NCI-H2029 treated with DMSO at 0.1 percent for 48 hours (cell line): ENCODE data around the gene ADCY10.
A peak's percentile ranks its signal among the peaks of the same experiment; 100 is the strongest.
"Not testable (repeated sequence)": the region's sequence is repeated elsewhere in the genome, so short reads cannot be mapped to it uniquely, and the experiment has no call there.

Experiments used
- DNase-seq: peaks from one replicate; lab custom pipeline; 2025; lab: John Stamatoyannopoulos, UW

The ADCY10 gene

DNA sequence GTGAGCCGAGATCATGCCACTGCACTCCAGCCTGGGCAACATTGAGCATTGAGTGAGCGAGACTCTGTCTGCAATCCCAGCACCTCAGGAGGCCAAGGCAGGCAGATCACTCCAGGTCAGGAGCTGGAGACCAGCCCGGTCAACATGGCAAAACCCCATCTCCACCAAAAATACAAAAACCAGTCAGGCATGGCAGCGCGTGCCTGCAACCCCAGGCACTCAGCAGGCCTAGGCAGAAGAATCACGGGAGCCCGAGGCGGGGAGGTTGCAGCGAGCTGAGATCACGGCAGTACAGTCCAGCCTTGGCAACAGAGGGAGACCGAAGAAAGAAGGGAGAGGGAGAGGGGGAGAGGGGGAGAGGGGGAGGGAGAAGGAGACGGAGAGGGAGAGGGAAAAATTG, 107.3 kb downstream of the ADCY10 start:
- not testable (repeated sequence) for DNase-seq

DNA sequence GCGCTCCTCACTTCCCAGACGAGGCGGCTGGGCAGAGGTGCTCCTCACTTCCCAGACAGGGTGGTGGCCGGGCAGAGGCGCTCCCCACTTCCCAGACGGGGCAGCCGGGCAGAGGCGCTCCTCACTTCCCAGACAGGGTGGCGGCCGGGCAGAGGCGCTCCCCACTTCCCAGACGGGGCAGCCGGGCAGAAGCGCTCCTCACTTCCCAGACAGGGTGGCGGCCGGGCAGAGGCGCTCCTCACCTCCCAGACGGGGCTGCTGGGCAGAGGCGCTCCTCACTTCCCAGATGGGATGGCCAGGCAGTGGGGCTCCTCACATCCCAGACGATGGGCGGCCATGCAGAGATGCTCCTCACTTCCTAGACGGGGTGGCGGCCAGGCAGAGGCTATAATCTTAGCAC, 107.7 kb downstream of the ADCY10 start:
- DNase-seq, result not testable (repeated sequence)

DNA sequence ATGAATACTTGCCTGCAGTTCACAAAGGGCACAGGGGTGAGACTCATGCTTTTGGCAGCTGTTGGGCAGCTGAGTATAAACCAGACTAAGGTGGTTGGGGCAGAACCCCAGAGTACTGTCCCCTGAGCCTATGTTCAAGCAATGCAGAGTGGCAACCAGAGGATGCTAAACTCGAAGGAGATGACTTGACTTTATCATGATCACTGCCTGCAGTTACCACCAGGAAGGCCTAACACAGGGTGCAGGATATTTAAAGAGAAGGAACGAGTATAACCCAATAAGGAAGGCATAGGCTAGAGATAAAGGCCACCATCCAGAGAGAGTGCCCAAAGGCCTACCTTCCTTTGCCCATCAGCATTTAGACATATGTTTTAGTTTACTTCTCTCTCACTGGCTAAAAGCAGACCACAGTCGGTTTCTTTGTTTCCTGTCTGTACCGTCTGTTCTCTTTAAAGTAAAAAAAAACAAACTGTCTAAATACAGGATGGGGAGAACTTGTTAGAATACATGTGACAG, 108.8 kb downstream of the ADCY10 start:
- DNase-seq, result no peak

DNA sequence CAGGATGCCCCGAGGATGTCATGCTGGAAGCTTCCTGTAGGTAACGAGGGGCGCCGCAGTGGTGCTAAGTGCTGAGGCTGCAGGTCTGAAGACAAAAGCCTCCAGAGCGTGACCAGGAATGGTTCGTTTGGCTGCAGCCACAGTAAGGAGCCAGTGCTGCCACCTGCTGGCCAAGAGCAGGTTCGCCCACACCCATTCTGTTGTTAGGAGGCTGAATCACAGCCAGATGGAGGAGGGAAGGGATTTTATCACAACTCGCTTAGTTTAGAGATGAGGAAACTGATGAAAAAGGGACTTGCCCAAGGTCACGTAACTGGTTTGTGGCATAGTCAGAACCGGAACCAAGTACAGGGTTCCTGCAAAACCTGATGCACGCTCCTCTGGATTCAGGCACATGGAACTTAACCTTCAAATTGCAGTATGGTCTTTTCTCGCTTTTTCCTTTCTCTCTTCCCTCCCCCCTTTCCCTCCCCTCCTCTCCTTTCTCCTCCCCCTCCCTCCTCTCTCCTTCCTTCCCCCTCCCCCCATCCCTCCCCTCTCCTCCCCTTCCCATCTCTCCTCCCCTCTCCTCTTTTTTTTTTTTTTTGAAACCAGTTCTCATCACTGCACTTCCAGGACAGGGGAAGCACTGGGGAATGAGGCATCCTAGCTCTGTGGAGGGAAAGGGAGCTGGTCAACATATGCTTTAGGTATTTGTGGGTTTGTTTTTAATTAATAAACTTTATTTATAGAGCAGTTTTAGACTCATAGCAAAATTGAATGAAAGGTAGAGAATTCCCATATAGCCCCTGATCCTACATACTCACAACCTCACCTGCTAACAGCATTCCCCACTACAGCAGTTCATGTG, 110.4 kb downstream of the ADCY10 start:
- DNase-seq, result peak; percentile 48

GRCh38 chr1:167802235-167802634, 111.7 kb downstream of the ADCY10 start:
- DNase-seq, result no peak

- DNase-seq, result no peak
Observed at GRCh38 chr1:167800251-167800650, 113.7 kb downstream of the ADCY10 start.

DNA sequence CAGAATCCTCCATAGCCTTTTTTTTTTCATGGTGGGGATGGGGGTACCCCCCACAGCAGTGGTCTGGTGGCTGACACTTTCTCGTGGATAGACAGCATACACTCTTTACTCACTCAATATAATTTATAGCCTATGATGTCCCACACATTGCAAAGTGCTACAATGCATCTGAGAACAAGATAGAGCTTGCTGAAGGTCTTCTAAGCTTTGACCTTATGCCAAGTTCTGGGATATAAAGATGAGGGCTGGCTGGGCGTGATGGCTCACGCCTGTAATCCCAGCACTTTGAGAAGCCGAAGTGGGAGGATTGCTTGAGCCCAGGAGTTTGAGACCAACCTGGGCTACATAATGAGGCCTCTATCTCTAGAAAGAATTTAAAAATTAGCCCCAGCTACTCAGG, 114.2 kb downstream of the ADCY10 start:
- DNase-seq, result no peak

DNA sequence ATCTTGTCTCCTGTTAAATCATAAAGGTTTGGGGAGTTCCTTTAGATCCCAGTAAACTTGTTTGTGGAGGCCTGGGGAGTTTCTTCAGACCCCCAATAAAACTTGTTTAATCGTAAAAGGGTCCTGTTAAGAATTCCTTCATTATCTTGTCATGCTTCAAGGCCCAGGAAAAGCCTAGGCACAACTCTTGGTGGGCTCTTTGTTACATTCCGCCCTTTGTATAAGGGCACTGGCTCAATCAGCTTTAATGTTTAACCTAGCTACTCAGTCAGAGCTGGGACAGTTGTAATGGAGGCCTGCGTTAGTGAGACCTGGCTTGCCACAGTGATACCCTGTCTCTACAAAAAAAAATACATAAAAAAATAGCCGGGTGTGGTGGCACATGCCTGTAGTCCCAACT, 115.0 kb downstream of the ADCY10 start:
- DNase-seq, result no peak

GRCh38 chr1:167797015-167797414, 116.9 kb downstream of the ADCY10 start:
- DNase-seq, result no peak

DNA sequence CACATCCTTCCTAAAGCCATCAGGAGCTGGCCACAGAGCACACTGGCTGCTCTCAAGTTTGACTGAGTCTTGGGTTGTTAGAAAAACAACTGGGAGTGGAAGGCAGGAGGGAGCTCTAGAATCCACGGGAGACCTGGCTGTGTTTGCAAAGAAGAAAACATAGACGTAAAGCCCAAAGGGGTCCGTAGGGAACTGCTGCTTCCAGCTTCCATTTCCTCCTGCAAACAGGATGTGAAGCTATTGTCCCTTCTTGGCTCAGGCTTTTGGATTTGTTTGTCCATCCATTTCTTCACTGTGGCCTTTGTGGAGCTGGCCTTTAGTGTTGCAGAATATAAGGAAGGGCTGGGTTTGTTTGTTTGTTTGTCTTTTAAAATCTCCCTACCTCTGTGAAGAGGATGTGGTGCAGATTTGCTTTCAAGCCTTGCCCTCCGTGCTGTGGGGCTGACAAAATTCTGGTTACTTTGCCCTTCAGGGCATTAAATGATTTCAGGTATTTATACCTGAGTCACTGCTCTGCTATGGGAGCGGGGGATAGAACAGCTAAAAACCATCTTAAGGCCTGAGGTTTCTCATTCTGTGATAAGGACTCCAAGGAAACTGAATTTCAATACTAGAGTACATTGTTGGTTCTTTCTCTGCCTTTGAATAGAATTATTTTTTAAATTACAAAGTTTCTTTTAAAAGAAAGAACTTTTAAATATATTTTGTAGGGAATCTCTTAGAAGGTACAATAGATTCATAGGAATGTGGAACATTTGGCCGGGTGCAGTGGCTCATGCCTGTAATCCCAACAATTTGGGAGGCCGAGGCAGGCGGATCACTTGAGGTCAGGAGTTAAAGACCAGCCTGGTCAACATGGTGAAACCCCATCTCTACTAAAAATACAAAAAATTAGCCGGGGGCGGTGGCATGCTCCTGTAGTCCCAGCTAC, 117.9 kb downstream of the ADCY10 start:
- no peak for DNase-seq

- no peak for DNase-seq
Observed at GRCh38 chr1:167794043-167794442, 119.9 kb downstream of the ADCY10 start.

GRCh38 chr1:167792188-167792565, 121.8 kb downstream of the ADCY10 start:
- DNase-seq, result no peak

DNA sequence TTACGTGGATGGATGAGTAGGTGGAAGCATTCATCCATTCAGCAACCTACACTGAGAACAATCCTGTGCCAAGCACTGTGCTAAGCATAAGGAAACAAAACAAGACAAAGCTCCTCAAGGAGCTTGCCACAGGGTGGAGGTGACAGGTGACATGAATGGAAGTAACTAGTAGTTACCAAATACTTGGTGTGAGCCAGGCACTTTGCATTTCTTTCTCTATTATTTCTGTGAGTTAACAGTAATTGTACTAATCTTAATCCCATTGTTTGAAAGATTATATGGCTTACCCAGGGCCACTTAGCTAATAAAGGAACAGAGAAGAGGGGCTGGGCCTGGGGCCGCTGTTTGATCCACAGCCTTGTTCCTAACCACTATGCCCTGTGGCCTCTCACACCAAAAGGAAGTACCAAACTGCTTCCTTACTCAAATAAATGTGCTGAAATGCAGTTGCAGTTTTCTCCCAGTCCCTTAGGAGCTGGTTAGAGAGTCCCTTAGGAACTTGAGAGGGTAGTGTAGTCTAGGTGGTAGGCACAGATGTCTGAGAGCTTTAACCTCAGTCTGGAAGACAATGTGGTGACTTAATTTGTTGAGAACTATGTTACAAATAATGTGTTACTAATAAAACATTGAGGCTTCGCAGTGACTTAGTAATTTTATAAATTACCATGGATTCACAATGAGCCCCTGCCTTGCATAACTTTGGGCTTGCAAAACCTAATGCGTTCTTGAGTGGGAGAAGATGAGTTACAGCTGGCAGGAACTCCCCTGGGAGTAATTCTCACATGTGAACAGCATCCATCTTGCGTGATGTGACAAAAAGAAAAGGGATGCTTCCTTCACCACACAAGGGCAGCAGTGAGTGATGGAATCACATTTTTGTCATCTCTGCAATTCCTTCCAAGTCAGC, 122.4 kb downstream of the ADCY10 start:
- DNase-seq, result no peak

DNA sequence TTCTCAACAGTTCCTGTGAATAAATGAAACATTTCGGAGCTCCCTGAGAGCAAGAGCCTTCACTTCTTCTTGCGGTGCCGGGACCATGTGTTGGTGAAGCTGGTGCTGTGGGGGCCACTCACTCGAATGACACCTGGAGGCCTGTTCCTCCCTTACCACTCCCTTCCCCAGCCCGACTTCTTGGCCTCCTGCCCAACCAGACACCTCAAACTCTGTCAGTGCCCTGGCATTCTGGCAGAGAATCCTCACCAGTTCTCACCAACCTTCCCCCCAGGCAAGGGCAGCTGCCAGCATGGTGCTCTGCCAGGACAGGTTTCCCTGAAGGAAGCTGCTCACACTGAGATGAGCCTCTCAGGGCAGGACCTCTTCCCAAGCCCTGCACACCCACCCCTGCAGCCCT, 123.8 kb downstream of the ADCY10 start:
- DNase-seq, result no peak

DNA sequence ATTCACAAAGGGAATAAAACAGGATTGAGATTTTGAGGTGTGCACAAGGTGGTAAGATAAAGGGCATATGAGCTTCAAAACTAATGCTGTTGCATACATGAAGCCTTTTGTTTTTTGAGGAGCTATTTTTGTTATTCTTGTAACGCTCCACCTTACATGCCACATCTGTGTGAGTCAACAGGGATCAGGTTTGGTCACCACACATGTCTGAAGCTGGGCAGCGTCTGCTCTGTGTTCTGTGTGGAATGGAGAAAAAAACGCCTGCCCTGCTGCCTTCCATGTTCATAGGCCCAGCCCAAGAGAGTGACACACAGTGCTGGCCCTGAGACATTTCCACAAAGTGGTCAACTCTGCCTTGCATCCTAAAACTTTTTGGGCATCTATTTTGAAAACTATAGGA, 124.4 kb downstream of the ADCY10 start:
- no peak for DNase-seq

DNA sequence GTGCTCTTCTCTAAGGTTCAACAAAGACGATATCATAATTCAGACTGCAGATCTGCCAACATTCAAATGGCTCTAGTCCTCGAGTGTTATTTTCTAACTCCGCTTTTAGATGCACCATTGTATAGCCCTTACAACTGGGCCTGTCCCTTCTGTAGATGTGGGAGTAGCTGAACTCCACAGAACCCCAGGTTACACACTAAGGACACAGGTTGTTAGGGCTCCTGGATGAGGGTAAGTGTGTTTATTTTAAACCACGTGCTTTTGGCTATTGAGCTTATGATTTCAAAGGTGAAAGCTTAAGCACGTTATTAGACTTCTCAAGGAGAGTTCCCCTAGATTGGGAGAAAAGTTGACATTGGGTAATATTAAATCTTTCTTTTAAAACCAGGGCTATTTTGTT, 127.4 kb downstream of the ADCY10 start:
- no peak for DNase-seq

- no peak for DNase-seq
Observed at GRCh38 chr1:167784876-167785550, 128.9 kb downstream of the ADCY10 start.

DNA sequence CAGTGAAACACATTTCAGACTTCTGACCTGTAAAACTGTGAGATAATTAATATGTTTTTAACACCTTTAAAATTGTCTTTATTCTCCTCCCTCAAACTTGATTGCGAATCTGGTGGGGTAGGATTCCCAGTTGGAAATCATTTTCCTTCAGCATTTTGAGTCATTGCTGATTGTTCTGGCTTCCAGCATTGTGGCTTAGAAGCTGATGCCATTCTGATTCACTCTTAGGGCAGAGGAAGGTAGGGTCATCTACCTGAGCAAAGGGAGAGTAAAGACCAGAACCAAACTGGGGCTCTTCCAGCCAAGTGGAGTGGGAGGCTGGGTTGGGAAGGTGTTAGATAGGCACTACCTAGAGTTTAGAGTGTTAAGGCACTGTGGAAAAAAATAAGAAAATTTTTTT, 131.0 kb downstream of the ADCY10 start:
- no peak for DNase-seq

DNA sequence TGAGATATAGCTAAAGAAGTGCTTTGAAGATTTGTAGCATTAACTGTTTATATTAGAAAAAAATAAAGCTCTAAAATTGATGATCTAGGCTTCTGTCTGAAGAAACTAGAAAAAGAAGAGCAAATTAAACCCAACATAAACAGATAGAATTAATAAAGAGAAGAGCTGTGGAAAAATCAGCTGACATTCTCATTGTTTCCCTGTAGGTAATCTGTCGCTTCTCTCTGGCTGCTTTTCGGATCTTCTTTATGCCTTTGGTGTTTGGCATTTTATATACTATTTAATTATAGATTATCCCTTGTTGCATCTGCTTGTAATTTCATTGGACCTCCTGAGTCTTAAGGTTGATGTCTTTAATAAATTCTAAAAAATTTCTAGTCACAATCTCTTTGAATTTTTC, 132.4 kb downstream of the ADCY10 start:
- no peak for DNase-seq

GRCh38 chr1:167777269-167777650, 136.7 kb downstream of the ADCY10 start:
- no peak for DNase-seq

GRCh38 chr1:167776616-167777268, 137.2 kb downstream of the ADCY10 start:
- DNase-seq, result no peak
